NAMALWA (cell line): Measurements from ENCODE around the gene TLCD1.

Source experiments
- DNase-seq: peaks from one replicate; pipeline ENCODE4 v3.0.0-alpha.2; 2015; ENCODE audit warnings: low spot score

Gene TLCD1

DNA sequence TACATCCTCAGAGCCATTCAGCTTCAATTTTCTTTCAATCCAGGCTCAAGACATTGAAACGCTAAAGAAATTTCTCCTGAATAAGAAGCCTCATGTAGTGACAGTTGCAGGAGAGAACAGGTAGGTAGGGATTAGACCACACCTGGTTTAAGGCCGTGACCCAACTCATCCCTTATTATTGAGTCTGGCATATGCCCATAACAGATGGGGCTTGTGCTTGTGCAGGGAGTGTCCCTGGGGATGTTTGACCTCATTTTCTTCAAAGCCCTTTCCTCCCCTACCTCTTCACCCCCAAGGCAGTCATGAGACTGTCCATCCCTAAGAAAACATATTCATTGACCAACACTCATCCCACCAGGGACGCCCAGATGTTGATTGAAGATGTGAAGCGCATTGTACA lies 39.7 kb downstream of the TLCD1 start:
- no peak for DNase-seq

- DNase-seq: no peak
Measured at GRCh38 chr17:28685366-28685765, 40.7 kb downstream of the TLCD1 start.

DNA sequence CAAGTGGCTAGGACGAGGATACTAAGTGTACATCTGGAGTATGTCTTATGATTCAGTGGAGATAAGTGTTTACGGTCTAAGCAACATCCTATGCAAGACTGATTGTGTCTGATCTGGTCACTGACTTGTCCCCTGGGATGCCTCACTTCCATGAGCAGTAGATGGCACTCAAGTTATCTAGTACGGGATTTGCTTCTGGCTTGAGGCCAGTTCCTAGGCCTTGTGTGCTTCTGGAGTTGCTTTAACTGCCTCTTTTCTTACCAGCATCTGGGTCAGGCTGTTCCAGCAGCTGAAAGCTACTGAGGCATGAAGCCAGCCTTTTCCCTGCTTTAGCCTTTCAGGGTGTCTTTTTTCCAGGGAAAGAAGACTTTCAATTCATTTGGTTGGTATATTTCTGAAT lies 41.1 kb downstream of the TLCD1 start:
- DNase-seq: no peak

DNA sequence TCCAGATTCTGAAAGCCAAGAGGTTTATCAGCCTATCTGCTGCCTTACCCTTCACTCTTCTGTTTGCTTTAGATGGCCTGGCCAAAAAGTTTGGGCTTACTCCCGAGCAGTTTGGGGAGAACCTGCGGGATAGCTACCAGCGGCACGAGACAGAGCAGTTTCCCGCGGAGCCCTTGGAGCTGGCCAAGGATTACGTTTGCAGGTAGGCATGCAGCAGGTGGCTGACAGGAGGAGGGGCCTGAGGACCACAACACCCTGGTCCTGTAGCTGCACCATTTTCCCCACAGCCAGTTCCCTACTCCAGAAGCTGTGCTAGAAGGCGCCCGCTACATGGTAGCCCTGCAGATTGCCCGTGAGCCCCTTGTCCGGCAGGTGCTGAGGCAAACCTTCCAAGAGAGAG lies 43.4 kb downstream of the TLCD1 start:
- no peak for DNase-seq

DNA sequence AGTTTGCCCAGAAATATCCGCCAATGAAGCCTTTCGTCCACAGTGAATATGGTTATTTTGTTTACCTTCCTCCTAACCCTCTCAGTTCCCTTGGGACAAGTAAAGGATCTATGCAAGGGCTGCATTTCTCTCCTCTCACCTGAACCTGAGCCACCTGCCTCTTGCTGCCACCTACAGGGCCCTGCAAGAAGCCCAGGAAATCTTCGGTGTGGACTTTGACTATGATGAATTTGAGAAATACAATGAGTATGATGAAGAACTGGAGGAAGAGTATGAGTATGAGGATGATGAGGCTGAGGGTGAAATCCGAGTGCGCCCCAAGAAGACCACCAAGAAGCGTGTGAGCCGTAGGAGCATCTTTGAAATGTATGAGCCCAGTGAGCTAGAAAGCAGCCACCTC lies 50.1 kb downstream of the TLCD1 start:
- DNase-seq: peak; percentile 40

- no peak for DNase-seq
Measured at GRCh38 chr17:28675490-28675889, 50.5 kb downstream of the TLCD1 start.
